C4-2B (cell line): ENCODE data around the gene ARL5B.
"Not testable (repeated sequence)": the region's sequence is repeated elsewhere in the genome, so short reads cannot be mapped to it uniquely, and the experiment has no call there.

Experiments
- ZFX ChIP-seq: fragments of 450-650 bp; IDR thresholded peaks from 2 replicates; pipeline ENCODE4 v1.6.1; 2017
- TF ChIP-seq, protein P1 (sequence below): fragments of 450-650 bp; conservative IDR thresholded peaks from 2 replicates; pipeline ENCODE4 v1.5.1; 2017; ENCODE audit warnings: mild to moderate bottlenecking

- TF ChIP-seq, protein P1, sequence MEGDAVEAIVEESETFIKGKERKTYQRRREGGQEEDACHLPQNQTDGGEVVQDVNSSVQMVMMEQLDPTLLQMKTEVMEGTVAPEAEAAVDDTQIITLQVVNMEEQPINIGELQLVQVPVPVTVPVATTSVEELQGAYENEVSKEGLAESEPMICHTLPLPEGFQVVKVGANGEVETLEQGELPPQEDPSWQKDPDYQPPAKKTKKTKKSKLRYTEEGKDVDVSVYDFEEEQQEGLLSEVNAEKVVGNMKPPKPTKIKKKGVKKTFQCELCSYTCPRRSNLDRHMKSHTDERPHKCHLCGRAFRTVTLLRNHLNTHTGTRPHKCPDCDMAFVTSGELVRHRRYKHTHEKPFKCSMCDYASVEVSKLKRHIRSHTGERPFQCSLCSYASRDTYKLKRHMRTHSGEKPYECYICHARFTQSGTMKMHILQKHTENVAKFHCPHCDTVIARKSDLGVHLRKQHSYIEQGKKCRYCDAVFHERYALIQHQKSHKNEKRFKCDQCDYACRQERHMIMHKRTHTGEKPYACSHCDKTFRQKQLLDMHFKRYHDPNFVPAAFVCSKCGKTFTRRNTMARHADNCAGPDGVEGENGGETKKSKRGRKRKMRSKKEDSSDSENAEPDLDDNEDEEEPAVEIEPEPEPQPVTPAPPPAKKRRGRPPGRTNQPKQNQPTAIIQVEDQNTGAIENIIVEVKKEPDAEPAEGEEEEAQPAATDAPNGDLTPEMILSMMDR, result not testable (repeated sequence)
- not testable (repeated sequence) for TF ChIP-seq ZFX
Measured at GRCh38 chr10:18637400-18637799, 21.8 kb upstream of the ARL5B start.
